Renal pelvis (tissue), 4 donors: Measurements from ENCODE around the gene MPP3. TPM values are rescaled to one million over a fixed set of nuclear protein-coding genes. Genes with fewer than 3 reads are reported as not detected.
A peak's percentile ranks its signal among the peaks of the same experiment; 100 is the strongest.
"Not testable (repeated sequence)": the region's sequence is repeated elsewhere in the genome, so short reads cannot be mapped to it uniquely, and the experiment has no call there.

Source experiments
- DNase-seq: peaks from one replicate; pipeline ENCODE4 v3.0.0-alpha.2; 2013
- polyA plus RNA-seq, 3 donors: library from polyadenylated mRNA; unstranded; fragments of 120-200 nt; gene quantifications; one replicate each; pipeline ENCODE4 v1.2.1, GENCODE V29; 2013; ENCODE audit not compliant: insufficient read length in 3 of 3

Gene MPP3
- polyA plus RNA-seq, 3 donors, result 7.4 to 13.1 (median 12.6) TPM

DNA sequence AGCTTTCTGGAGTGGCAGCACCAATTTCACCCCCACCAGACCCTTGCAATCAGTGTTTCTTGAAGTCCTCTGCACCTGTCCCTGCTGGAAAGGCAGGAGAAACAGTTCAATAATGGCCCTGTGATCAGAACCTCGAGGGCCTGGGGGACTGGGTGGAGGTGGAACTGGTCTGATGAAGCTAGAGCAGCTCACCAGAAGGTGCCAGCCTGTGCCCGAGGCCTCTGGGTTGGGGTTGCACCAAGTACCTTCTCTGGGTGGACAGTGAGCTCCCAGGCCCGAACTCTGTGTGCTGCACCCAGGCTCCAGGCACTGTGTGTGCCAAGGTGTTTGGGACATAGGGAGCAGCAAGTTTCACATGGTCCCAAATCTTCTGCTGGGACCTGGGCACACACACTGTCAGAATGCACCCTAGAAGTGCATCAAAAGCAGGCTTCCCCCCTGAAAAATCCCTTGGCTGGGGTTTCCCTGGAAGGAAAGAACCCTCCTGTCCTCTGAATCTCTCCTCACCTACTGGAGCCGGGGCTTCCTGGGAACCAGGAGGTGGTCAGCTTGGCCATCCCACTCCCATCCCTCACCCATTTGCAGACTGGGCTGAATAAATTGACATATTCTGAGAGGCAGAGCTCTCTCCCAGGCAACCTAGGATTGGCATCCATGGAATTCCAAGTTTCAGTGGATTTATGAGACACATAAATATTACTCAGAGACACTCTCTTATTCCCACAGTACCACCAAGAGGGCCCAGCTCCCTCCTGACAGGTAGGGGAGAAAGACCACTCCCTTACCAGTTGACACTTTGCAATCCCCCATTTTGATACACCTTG is 31.4 kb upstream of the MPP3 start:
- no peak for DNase-seq

DNA sequence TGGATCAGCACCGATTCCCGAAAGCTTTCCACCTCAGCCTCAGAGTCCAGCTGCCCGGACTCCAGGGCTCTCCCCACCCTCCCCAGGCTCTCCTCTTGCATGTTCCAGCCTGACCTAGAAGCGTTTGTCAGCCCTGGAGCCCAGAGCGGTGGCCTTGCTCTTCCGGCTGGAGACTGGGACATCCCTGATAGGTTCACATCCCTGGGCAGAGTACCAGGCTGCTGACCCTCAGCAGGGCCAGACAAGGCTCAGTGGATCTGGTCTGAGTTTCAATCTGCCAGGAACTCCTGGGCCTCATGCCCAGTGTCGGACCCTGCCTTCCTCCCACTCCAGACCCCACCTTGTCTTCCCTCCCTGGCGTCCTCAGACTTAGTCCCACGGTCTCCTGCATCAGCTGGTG is 29.0 kb upstream of the MPP3 start:
- no peak for DNase-seq

DNA sequence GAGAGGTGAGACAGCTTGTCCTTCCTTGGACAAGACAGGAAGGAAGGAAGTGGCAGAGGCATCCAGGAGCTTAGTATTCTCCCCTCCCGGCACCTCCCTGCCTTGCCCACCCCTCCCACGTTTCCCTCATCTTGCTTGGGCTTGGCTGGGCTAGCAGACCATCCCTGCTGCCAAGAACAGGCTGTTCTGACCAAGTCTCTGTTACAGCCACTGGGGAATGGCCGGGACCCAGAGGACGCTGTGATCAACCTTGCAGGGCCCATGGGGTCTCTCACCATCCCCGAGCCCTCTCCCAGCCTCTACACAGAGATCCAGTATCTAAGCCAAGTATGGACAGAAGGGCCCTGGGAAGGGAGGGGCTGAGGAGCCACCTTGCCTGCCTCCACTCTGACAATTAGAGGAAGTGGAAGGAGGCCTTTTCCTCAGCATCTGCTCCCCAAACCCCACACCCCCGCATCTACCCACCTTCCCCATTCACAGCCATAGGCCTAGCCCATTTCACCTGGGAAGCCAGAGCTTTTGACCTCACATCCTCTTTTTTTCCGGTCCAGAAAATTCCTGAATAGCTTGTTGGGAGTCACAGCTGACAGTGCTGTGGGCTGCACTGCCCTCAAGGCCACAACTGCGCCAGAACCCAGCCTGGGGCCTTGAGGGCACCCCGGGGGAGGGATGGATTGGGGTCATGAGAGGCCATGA is 28.1 kb upstream of the MPP3 start:
- DNase-seq, result no peak

DNA sequence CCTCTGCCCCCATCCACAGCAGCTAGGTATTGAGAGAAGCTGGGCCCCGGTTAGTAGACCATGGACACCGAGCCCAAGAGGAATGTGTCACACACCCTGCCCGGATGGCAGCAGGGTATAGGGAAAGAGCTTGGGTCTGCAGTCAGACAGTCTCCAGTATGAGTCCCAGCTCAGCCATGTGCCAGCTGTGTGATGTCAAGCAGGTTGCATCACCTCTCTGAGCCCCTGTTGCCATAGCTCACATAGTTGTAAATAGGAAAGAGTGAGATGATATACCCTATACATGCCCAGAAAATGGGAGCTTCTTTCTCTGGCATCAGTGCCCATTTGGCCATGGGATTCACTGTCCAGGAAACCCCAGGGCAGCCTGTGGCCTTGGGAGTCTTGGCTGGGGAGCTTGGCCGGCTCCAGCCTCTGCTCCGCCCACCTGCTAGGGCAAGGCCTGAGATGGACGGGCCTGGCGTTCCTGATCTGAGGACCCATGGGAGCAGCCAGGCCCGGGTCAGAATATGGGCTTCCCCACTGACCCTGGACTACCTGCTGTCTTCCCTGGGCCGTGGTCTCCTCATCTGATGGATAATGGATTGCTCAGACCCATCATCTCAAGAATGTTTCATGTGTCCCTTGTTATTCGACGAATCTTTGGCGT is 27.3 kb upstream of the MPP3 start:
- DNase-seq, result no peak

DNA sequence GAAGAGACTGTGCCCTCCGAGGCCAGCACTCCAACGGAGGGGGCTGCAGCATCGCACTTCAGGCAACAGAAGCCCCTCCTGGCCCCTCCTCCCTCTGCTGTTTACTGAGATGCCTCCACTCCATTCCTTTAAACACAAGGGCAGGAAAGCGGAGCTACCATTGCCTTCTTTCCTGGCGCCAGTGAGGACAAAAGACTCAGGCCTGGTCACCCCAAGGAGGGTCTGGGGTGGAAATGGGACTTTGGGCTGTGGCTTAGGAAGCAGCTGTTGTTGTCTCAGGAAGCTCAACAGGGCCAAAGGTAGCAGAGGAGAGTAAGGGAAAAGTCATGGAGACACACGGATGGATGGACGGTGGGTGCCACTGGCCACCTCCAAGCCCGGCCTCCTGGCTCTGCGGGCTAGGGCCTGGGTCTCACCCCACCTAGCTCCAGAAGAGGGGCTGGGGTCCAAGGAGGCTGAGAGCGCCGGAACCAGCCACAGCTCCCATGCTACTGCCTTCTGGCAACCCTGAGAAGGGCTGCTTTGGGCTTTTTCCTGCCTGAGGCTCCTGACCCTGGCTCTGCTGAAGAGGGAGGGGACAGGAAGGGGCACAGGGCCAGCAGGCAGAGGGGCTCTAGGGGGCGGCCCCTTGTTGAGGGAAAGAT is 25.1 kb upstream of the MPP3 start:
- DNase-seq, result no peak

DNA sequence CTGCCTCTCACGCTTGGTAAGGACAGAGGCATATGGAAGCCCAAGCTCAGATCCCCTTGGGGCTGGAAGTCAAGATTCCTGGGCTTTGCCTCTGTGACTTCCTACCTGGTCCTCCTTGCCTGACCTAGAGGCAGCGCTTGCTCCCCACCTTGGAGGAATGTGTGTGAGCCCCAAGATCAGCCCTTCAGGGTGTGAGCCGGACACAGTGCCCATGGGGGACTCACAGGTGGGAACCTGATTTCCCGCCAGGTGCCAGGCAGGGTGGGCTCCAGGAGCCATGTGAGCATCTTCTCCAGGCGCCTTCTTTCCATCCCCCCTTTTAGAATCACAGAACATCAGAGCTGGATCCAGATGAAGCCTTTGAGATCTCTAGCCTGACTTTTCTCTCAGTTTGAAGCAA is 24.2 kb upstream of the MPP3 start:
- DNase-seq, result no peak

DNA sequence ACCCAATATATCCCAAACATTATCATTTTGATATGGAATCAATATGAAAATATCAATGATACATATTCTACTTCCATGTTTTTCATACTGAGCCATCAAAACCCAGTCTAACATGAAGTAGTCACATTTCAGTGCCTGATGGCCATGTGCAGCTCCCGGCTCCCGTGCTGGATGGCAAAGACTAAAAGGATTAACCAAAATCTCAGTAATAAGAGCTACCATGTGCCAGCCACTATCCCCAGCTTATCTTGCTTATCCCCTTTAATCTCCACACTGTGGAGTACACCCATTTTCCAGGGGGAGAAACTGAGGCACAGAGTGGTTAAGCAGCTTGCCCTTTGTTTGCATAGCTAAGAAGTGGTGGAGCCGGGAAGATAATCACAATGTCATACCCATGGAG is 23.2 kb upstream of the MPP3 start:
- DNase-seq, result no peak

DNA sequence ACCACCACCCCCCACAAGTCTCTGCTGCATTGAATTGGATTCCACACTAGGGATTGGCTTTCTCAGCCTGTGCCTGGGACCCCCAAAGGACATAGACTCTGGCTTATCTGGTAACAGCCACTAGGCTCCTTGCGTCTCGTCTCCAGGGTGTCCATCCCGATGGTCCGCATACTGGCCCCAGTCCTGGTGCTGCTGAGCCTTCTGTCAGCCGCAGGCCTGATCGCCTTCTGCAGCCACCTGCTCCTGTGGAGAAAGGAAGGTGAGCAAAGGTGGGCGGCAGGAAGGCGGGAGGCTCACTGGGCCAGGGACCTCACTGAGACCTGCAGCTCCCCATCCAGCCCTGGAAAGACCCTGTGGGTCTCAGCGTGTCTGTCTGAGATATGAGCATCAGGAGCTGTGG is 22.1 kb upstream of the MPP3 start:
- DNase-seq, result no peak

DNA sequence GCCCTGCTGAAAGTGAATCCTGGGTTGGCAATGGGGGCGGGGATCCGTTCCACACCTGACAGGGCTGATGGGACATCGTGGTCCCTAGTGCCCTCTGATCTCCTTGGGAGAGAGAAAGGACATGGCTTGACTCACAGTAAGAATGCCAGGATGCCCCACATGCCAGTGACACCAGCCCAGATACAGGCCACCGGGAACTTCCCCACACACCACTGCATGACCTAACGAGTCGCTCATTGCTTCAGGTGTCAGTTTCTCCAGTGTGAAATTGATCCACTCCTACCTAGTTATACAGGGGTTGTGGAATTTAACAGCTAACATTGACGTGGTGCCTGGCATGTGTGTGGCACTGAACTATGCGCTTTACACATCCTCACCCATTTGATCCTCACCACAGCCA is 21.6 kb upstream of the MPP3 start:
- no peak for DNase-seq

DNA sequence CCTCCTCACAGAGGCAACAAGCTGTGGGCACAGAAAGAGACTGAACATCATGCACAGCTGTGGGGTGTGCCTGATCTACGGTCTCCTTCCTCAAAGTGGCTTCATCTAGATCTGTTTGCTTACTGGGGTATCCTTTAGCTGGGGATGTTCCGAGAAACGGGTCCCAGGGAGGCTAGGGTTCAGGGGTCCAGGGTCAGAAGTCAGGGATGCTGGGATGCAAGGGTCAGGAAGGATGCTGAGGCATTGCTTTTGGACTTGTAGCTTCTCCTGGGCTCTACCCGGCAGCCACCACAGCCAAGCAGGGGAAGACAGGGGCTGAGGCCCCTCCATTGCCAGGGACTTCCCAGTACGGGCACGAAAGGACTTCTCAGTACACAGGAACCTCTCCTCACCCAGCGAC is 20.6 kb upstream of the MPP3 start:
- no peak for DNase-seq

DNA sequence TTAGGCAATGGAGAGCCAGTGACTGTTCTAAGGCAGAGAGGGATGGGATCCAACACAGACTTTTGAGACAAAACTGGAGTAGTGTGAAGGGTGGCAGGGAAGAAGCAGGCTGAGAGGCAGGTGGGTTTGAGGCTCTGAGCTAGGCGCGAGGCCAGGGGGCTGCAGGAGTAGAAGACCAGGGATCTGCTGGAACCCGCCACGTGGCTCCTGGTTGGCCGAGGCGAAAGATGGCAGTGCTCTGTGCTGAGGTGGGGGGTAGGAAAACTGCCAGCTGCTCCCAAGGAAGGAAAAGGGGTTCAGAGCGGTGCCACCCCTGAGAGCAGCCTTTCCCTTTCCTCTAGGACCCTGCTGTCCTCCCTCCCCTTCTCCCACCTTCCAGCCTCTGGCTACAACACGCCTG is 19.6 kb upstream of the MPP3 start:
- DNase-seq, result no peak

DNA sequence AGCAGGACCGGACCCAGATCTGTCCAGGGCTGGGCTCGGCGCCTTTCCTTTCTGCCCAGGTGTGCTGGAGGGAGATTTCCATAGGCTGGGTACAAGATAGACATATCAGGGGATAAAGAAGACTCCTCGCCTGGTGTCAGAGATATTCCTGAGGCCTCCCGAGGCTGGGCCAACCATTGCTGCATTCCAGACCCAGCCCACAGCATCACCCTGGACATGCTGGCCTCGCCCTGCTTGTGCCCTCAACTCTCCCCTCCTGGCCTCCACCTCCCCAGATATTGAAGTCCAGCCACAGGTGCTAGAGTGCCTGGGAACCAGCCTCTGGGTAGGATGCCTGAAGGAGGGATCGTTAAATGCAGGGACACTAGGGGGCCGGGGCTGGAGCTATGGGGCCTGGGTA is 16.2 kb upstream of the MPP3 start:
- DNase-seq, result no peak

DNA sequence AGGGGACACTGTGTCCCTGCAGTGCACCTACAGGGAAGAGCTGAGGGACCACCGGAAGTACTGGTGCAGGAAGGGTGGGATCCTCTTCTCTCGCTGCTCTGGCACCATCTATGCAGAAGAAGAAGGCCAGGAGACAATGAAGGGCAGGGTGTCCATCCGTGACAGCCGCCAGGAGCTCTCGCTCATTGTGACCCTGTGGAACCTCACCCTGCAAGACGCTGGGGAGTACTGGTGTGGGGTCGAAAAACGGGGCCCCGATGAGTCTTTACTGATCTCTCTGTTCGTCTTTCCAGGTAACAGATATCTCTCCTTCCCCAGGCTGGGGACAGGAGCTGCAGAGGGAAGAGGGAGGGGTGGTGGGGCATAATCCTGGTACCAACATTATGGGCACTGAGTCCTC is 15.7 kb upstream of the MPP3 start:
- DNase-seq, result no peak

DNA sequence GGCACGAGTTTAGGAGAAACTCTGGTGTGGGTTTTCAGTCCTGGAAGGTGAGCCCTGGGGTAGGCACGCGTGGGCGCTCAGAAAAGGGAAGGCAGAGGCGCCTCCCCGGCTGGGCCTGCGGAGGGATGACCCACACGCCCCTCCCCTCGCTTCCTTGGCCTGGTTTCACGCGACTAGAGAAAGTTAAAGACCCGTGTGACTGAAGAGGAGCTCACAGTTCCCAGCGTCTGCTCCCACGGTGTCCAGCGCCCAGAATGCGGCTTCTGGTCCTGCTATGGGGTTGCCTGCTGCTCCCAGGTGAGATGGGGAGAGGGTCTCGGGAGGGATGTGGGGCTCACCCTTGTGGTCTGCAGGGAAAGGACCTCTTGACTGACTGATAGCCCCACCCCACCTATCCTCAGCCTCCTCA is 14.0 kb upstream of the MPP3 start, which contains the start of gene CD300LG:
CD300LG (plus strand) TSS at position 214 of the 409 bp plus-strand sequence; CDS start at position 255, 41 bp downstream.
- no peak for DNase-seq

DNA sequence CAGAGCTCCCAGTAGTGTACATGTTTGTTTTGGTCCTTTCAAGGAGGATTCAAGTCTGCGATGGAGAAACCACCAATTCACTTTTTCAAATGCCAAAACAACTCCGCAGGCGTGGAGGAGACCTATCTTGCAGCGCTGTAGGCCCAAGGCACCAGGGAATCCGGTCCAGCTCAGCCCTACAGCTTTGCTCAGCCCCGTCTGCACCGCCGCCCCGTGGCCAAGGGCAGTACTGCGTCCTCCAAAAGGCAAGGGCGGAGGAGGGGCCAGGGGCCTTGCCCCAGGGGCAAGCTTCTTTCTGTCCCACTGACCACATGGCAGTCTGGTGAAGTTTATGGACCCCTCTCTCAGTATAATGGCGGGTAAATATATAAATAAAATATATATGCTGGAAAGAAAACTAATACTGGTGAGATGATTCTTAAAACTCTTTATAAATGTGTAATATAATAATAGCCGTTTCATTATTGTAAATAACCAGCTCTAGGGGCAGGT is 13.3 kb upstream of the MPP3 start:
- DNase-seq, result peak; percentile 51

DNA sequence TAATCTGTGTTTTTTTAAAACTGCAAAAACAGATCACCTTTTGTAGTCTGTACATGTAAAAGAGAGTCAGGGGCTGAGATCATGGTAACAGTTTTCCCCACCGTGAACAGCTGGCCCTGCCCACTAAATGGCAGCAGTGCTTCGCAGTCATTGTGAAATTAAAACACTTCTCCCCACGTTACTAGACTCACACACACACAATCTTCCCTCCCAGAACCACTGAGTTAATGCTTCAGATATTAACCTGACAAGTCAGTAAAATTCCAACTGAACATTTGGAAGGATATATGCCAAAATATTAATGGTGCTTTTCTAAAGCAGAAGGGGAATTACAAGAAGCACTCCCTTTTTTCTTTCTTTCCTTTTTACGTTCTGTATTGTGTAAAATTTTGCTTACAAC is 12.8 kb upstream of the MPP3 start:
- DNase-seq, result no peak

DNA sequence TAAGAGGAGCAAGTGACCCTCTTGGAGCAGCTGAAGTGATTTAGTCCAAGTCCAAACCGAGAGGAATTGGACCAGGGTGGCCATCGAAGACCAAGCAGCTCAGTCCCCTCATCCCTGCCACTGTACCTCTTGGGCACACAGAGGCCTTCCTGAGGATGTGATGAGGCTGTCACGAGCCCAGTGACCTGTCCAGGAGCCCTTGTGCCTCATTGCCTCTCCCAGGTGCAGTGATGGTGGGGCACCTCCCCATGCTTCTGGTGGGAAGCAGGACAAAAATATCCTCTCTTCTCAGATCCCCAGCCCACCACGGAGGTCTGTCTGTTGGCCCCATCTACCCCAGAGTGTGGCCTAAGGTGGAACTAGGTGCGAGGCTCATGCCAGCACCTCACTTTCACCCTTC is 11.3 kb upstream of the MPP3 start:
- DNase-seq, result no peak

DNA sequence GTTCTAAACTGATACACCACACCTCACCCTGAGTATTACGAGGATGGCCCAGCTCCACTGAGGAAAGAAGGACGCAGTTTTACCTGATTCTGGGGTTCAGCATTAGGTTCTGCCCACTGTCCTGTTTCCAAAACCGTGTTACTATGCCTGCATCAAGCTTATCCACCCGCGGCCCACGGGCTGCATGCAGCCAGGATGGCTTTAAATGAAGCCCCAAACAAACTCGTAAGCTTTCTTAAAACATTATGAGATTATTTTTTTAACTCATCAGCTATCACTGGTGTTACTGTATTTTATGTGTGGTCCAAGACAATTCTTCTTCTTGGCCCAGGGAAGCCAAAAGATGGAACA is 10.0 kb upstream of the MPP3 start:
- no peak for DNase-seq

DNA sequence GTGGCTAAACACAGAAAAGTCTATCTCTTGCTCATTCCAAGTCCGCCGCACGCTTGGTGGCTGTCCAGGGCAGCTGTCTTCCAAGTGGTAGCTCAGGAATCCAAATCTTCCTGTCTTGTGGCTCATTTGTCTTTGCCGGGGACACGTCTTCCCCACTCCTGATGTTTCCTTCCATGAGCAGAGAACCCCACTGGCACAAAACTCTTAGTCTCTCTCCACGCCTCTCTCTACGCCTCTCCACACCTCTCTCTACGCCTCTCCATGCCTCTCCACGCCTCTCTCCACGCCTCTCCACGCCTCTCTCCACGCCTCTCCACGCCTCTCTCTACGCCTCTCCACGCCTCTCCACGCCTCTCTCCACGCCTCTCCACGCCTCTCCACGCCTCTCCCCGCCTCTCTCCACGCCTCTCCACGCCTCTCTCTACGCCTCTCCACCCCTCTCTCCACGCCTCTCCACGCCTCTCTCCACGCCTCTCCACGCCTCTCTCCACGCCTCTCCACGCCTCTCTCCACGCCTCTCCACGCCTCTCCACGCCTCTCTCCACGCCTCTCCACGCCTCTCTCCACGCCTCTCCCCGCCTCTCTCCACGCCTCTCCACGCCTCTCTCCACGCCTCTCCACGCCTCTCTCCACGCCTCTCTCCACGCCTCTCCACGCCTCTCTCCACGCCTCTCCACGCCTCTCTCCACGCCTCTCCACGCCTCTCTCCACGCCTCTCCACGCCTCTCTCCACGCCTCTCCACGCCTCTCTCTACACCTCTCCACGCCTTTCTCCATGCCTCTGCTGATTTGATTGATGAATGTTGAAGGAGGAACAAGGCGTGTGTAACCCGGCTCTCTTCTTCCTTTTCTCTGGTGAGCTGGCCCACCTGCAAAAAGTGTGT is 9.4 kb upstream of the MPP3 start:
- not testable (repeated sequence) for DNase-seq

DNA sequence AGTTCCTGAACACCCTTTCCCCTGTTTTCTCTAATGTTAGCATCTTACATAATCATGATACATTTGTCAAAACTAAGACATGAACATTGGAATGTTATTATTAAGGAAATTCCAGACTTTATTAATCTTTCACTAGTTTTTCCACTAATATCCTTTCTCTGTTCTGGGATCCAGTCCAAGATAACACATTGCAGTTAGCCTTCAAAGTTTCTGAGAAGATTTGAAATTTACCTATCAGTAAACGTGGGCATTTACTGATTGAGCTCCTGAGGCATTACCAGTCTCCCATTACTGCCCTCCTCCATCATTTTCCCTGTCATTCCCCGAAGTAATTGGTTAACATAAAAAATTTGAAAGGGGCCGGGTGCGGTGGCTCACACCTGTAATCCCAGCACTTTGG is 8.3 kb upstream of the MPP3 start:
- no peak for DNase-seq

DNA sequence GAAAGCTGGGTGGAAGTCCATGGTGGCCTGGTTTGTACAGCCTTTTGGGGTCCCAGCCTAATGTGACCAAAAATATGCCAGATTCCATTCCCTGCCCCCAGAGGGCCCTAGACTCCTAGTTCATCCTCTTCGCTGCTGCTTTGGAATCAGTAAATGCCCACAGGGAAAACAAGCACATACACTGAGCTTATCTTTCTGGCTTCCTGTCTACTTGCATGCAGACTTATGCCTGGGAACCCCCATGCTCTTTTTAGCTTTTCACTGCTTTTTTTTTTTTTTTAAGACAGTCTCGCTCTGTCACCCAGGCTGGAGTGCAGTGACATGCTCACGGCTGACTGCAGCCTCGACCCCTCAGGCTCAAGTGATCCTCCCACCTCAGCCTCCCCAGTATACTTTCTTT is 7.9 kb upstream of the MPP3 start:
- DNase-seq, result no peak
